Chondrocyte (in vitro differentiated cells): ENCODE data around the gene SLC39A11. TPM values are rescaled to one million over a fixed set of nuclear protein-coding genes. Genes with fewer than 3 reads are reported as not detected.

Experiments
- DNase-seq: peaks from one replicate; pipeline ENCODE4 v3.0.0; 2021; ENCODE audit warnings: mixed read lengths, low spot score
- H3K27ac Mint-ChIP-seq: one replicate; pipeline ENCODE4 v1.8.0; 2021; ENCODE audit warnings: mild to moderate bottlenecking, moderate library complexity, mixed read lengths; ENCODE audit not compliant: unreplicated experiment
- H3K27me3 Mint-ChIP-seq: 2 replicates; pipeline ENCODE4 v1.8.0; 2021; ENCODE audit warnings: low read depth, mixed read lengths
- H3K36me3 Mint-ChIP-seq: 2 replicates; pipeline ENCODE4 v1.8.0; 2021; ENCODE audit warnings: low read depth, mixed read lengths
- H3K4me1 Mint-ChIP-seq: 2 replicates; pipeline ENCODE4 v1.8.0; 2021; ENCODE audit warnings: low read depth, mild to moderate bottlenecking, mixed read lengths
- H3K4me3 Mint-ChIP-seq: one replicate; pipeline ENCODE4 v1.8.0; 2021; ENCODE audit warnings: mild to moderate bottlenecking, moderate library complexity, mixed read lengths; ENCODE audit not compliant: unreplicated experiment
- H3K9me3 Mint-ChIP-seq: 2 replicates; pipeline ENCODE4 v1.8.0; 2021; ENCODE audit warnings: low read depth, mixed read lengths
- CTCF ChIP-seq: fragments of 200-600 bp; sonication (generic); IDR thresholded peaks from 2 replicates; pipeline ENCODE4 v1.5.0; 2021; ENCODE audit warnings: antibody characterized with exemption, mild to moderate bottlenecking, moderate library complexity
- total RNA-seq: library from RNA; stranded (reverse); gene quantifications from 3 replicates; pipeline ENCODE4 v1.2.1, GENCODE V29; 2021

The SLC39A11 gene
- total RNA-seq, 1 donor from 2014 or later, result 25.3 TPM

GRCh38 chr17:72702136-72702735 lies 390.3 kb downstream of the SLC39A11 start:
- peaks cover 36% of the 10 kb centered on the region for H3K4me1 Mint-ChIP-seq
- H3K4me3 Mint-ChIP-seq, result no peak overlapping the region
- no peak for DNase-seq
- TF ChIP-seq CTCF, result no peak
- peaks cover 2% of the 10 kb centered on the region for H3K36me3 Mint-ChIP-seq
- H3K27ac Mint-ChIP-seq, result no peak overlapping the region
- H3K27me3 Mint-ChIP-seq, result no peaks in the 10 kb centered on the region
- no peaks in the 10 kb centered on the region for H3K9me3 Mint-ChIP-seq

GRCh38 chr17:72700226-72700625 lies 392.3 kb downstream of the SLC39A11 start:
- Mint-ChIP-seq H3K4me1 (peaks cover 27% of the 10 kb centered on the region), H3K9me3 (no peaks in the 10 kb centered on the region), H3K27me3 (no peaks in the 10 kb centered on the region), H3K27ac (no peak overlapping the region), H3K36me3 (peaks cover 2% of the 10 kb centered on the region), H3K4me3 (no peak overlapping the region)
- TF ChIP-seq CTCF, result no peak
- no peak for DNase-seq

- no peak for TF ChIP-seq CTCF
- H3K27me3 Mint-ChIP-seq, result no peaks in the 10 kb centered on the region
- peaks cover 27% of the 10 kb centered on the region for H3K4me1 Mint-ChIP-seq
- H3K4me3 Mint-ChIP-seq, result no peak overlapping the region
- DNase-seq, result no peak
- no peaks in the 10 kb centered on the region for H3K9me3 Mint-ChIP-seq
- H3K36me3 Mint-ChIP-seq, result peaks cover 2% of the 10 kb centered on the region
- peak overlapping the region; percentile 22 for H3K27ac Mint-ChIP-seq
These were observed 392.9 kb downstream of the SLC39A11 start for GRCh38 chr17:72699545-72699944.

GRCh38 chr17:72697602-72698146 lies 394.8 kb downstream of the SLC39A11 start:
- no peaks in the 10 kb centered on the region for H3K27me3 Mint-ChIP-seq
- H3K9me3 Mint-ChIP-seq, result no peaks in the 10 kb centered on the region
- DNase-seq, result no peak
- H3K4me3 Mint-ChIP-seq, result no peak overlapping the region
- H3K27ac Mint-ChIP-seq, result no peak overlapping the region
- H3K4me1 Mint-ChIP-seq, result peaks cover 38% of the 10 kb centered on the region
- peaks cover 2% of the 10 kb centered on the region for H3K36me3 Mint-ChIP-seq
- no peak for TF ChIP-seq CTCF

GRCh38 chr17:72696721-72697120 lies 395.8 kb downstream of the SLC39A11 start:
- H3K9me3 Mint-ChIP-seq, result no peaks in the 10 kb centered on the region
- peaks cover 42% of the 10 kb centered on the region for H3K4me1 Mint-ChIP-seq
- no peak overlapping the region for H3K27ac Mint-ChIP-seq
- peaks cover 2% of the 10 kb centered on the region for H3K36me3 Mint-ChIP-seq
- TF ChIP-seq CTCF, result no peak
- no peak for DNase-seq
- H3K4me3 Mint-ChIP-seq, result no peak overlapping the region
- no peaks in the 10 kb centered on the region for H3K27me3 Mint-ChIP-seq
